Left lung (tissue), 14 donors: ENCODE data around the gene RNF187. TPM values are rescaled to one million over a fixed set of nuclear protein-coding genes. Genes with fewer than 3 reads are reported as not detected.

Source experiments
- ATAC-seq: fragments of 200-7000 bp; cut with Tn5 transposase; one replicate; pipeline ENCODE4 v1.9.1; 2020; ENCODE audit warnings: moderate library complexity
- DNase-seq, 4 donors: peaks; one replicate each; pipeline ENCODE4 v3.0.0-alpha.2; 2013 to 2020
- H3K27ac ChIP-seq, 2 donors: fragments of 200-600 bp; sonication (generic) in 1 of 2; one replicate each; pipeline versions ENCODE4 v1.5.0 to v1.8.0; 2020 to 2021
- H3K27me3 ChIP-seq, 2 donors: fragments of 200-600 bp; sonication (generic) in 1 of 2; one replicate each; pipeline versions ENCODE4 v1.5.0 to v1.8.0; 2020 to 2021
- H3K36me3 ChIP-seq, 2 donors: fragments of 200-600 bp; sonication (generic) in 1 of 2; one replicate each; pipeline versions ENCODE4 v1.5.0 to v1.8.0; 2020 to 2021
- H3K4me1 ChIP-seq, 2 donors: fragments of 200-600 bp; one replicate each; pipeline ENCODE4 v1.8.0; 2021
- H3K4me3 ChIP-seq, 2 donors: fragments of 200-600 bp; sonication (generic) in 1 of 2; one replicate each; pipeline versions ENCODE4 v1.5.0 to v1.8.0; 2020 to 2021; ENCODE audit warnings: mild to moderate bottlenecking in 1 of 2
- H3K9me3 ChIP-seq, 2 donors: fragments of 200-600 bp; sonication (generic) in 1 of 2; one replicate each; pipeline versions ENCODE4 v1.5.0 to v1.8.0; 2020 to 2021
- intact Hi-C, 2 donors: fragments of 100-400 bp; cut with DNase I; formaldehyde crosslinking; loops; one replicate each; pipeline versions ENCODE4 v1.11.2 to v1.14.2; 2022
- long read RNA-seq, 12 donors: library from polyadenylated mRNA in 2 of 12; unstranded in 2 of 12; transcript quantifications; one replicate each; pipeline ENCODE4 v2.0.0 and lab custom pipeline, GENCODE V29; 2019 to 2026
- polyA plus RNA-seq, 6 donors: library from polyadenylated mRNA; unstranded; fragments of 120-200 nt; gene quantifications; one replicate each; pipeline ENCODE4 v1.2.1, GENCODE V29; 2013; ENCODE audit not compliant: insufficient read length in 6 of 6
- total RNA-seq, 2 donors: library from RNA; stranded (reverse); fragmentation: NEBNext Ultra II Directional; extraction: Animal tissue kit (Norgen Biotek cat#: 25700); gene quantifications; one replicate each; pipeline ENCODE4 v1.2.1, GENCODE V29; 2021
- TF ChIP-seq, protein P1 (sequence below), 2 donors: fragments of 200-600 bp; sonication (generic) in 1 of 2; IDR thresholded peaks; one replicate each; pipeline versions ENCODE4 v1.5.0 to v1.8.0; 2021; ENCODE audit warnings: antibody characterized with exemption in 2 of 2
- donor health status: DM: no; HTN: yes; CAD: no.
- donor health status: DM: no; HTN: no; CAD: no.

The RNF187 gene
- total RNA-seq (100 to 1,000 TPM in 1 of 2 donors, 10 to 100 TPM in 1; 84.5 to 103 TPM), polyA plus RNA-seq (10 to 100 TPM; 60.2 to 79.7 (median 72.5) TPM)
- long read RNA-seq, donor 1, transcript RNF187-201 (4 exons, 3,017 nt), result major isoform, 45 of 45 reads
- long read RNA-seq, donor 1, partial matches to known transcripts, result 0 of 45 reads
- long read RNA-seq, donor 1, other reads (novel, unspliced or antisense), result 0 of 45 reads
- long read RNA-seq, donor 2, transcript RNF187-201 (4 exons, 3,017 nt), result major isoform, 29 of 34 reads
- long read RNA-seq, donor 2, partial matches to known transcripts, result 5 of 34 reads
- long read RNA-seq, donor 2, other reads (novel, unspliced or antisense), result 0 of 34 reads
- long read RNA-seq, donor 3, transcript RNF187-201 (4 exons, 3,017 nt), result major isoform, 60 of 67 reads
- long read RNA-seq, donor 3, partial matches to known transcripts, result 0 of 67 reads
- long read RNA-seq, donor 3, other reads (novel, unspliced or antisense), result 7 of 67 reads
- long read RNA-seq, donor 4, transcript RNF187-201 (4 exons, 3,017 nt), result major isoform, 7 of 10 reads
- long read RNA-seq, donor 4, partial matches to known transcripts, result 0 of 10 reads
- long read RNA-seq, donor 4, other reads (novel, unspliced or antisense), result 3 of 10 reads
- long read RNA-seq, donor 5, transcript RNF187-201 (4 exons, 3,017 nt), result major isoform, 20 of 20 reads
- long read RNA-seq, donor 5, partial matches to known transcripts, result 0 of 20 reads
- long read RNA-seq, donor 5, other reads (novel, unspliced or antisense), result 0 of 20 reads
- long read RNA-seq, donor 6, transcript RNF187-201 (4 exons, 3,017 nt), result major isoform, 46 of 51 reads
- long read RNA-seq, donor 6, partial matches to known transcripts, result 5 of 51 reads
- long read RNA-seq, donor 6, other reads (novel, unspliced or antisense), result 0 of 51 reads
- long read RNA-seq, donor 7, transcript RNF187-201 (4 exons, 3,017 nt), result major isoform, 15 of 20 reads
- long read RNA-seq, donor 7, partial matches to known transcripts, result 0 of 20 reads
- long read RNA-seq, donor 7, other reads (novel, unspliced or antisense), result 5 of 20 reads
- long read RNA-seq, donor 8, transcript RNF187-201 (4 exons, 3,017 nt), result major isoform, 26 of 32 reads
- long read RNA-seq, donor 8, partial matches to known transcripts, result 6 of 32 reads
- long read RNA-seq, donor 8, other reads (novel, unspliced or antisense), result 0 of 32 reads
- long read RNA-seq, donor 9, result 0 reads
- long read RNA-seq, donor 10, transcript RNF187-201 (4 exons, 3,017 nt), result major isoform, 29 of 34 reads
- long read RNA-seq, donor 10, partial matches to known transcripts, result 1 of 34 reads
- long read RNA-seq, donor 10, other reads (novel, unspliced or antisense), result 4 of 34 reads
- long read RNA-seq, donor 11, transcript RNF187-201 (4 exons, 3,017 nt), result major isoform, 115 of 146 reads
- long read RNA-seq, donor 11, partial matches to known transcripts, result 31 of 146 reads
- long read RNA-seq, donor 11, other reads (novel, unspliced or antisense), result 0 of 146 reads
- long read RNA-seq, donor 12, transcript RNF187-201 (4 exons, 3,017 nt), result major isoform, 21 of 21 reads
- long read RNA-seq, donor 12, partial matches to known transcripts, result 0 of 21 reads
- long read RNA-seq, donor 12, other reads (novel, unspliced or antisense), result 0 of 21 reads

DNA sequence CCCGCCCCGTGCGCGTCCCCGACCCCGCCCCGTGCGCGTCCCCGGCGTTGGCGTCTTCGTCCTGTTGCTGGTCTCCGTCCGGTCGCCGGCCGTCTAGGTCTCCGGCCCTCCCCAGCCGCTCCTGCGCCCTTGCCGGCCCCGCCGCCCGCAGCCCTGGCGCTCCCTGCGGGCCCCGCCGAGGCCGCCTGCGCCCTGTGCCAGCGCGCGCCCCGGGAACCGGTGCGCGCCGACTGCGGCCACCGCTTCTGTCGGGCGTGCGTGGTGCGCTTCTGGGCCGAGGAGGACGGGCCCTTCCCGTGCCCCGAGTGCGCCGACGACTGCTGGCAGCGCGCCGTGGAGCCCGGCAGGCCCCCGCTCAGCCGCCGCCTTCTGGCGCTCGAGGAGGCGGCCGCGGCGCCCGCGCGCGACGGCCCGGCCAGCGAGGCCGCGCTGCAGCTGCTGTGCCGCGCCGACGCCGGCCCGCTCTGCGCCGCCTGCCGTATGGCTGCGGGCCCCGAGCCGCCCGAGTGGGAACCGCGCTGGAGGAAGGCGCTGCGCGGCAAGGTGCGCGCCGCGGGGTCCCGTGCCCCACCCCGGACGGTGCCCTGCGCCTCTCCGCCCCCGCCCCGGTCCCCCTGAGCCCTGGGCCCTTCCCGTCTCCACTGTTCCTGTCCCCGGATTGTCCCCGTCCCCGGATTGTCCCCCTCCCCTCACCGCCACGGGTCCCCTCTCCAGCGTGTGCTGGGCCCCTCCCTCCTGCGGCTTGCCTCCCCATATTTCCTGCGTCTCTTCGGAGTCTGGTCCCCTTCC, at the start of gene RNF187:
TSS of gene RNF187 (plus strand) at position 47 of the 789 bp plus-strand sequence.
- intact Hi-C loops, result no loop called here

DNA sequence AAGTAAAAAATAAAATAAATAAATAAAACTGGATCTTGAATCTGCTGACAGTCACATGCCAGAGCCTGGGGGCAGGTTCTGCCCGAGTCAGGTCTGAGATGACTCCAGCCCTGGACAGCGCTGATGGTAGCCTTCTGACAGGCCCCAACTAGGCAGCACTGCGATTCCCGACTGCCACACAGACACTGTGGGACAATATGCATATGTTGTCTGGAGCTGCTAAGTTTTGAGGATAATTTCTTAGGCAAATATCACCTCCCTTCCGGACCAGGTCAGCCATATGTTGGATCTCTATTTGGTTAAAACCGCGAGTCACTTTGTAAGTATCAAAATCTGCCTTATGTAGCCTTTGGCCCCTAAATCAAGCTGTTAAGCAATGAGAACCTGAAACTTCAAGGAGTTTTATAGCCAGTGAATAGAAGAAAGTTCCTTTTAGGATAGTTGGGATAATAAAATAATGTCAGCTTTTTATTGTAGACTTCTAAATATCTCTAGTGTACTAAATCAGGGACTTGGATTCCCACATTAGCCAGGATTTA, 49.7 kb upstream of the RNF187 start:
- Histone ChIP-seq H3K4me3 (no peak overlapping the region), H3K9me3 (no peaks in the 10 kb centered on the region), H3K27me3 (peaks cover 0 to 80% of the 10 kb centered on the region in 2 donors), H3K36me3 (no peaks in the 10 kb centered on the region), H3K4me1 (no peaks in the 10 kb centered on the region), H3K27ac (no peak overlapping the region)
- intact Hi-C loops, result no loop called here
- TF ChIP-seq, protein P1, sequence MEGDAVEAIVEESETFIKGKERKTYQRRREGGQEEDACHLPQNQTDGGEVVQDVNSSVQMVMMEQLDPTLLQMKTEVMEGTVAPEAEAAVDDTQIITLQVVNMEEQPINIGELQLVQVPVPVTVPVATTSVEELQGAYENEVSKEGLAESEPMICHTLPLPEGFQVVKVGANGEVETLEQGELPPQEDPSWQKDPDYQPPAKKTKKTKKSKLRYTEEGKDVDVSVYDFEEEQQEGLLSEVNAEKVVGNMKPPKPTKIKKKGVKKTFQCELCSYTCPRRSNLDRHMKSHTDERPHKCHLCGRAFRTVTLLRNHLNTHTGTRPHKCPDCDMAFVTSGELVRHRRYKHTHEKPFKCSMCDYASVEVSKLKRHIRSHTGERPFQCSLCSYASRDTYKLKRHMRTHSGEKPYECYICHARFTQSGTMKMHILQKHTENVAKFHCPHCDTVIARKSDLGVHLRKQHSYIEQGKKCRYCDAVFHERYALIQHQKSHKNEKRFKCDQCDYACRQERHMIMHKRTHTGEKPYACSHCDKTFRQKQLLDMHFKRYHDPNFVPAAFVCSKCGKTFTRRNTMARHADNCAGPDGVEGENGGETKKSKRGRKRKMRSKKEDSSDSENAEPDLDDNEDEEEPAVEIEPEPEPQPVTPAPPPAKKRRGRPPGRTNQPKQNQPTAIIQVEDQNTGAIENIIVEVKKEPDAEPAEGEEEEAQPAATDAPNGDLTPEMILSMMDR (IDR thresholded peaks at IDR 0.05), result no peak
- ATAC-seq (no peak), DNase-seq (no peak)

More for the DNA sequence above, at the start of gene RNF187:
- no peaks in the 10 kb centered on the region for H3K9me3 ChIP-seq
- peak within 1 kb of the TSS; percentile 68 to 75 for H3K4me3 ChIP-seq
- H3K27me3 ChIP-seq, result no peaks in the 10 kb centered on the region
- H3K4me1 ChIP-seq, result peaks cover 6 to 35% of the 10 kb centered on the region in 2 donors
- peak in 3 of 4 donors; percentile 42 to 98 (median 91) for DNase-seq
- TF ChIP-seq, protein P1 (IDR thresholded peaks at IDR 0.05), result no peak
- H3K27ac ChIP-seq, result peak within 1 kb of the TSS; percentile 99 to 100
- ATAC-seq, result peak; percentile 96
- peaks cover 0 to 26% of the 10 kb centered on the region in 2 donors for H3K36me3 ChIP-seq

DNA sequence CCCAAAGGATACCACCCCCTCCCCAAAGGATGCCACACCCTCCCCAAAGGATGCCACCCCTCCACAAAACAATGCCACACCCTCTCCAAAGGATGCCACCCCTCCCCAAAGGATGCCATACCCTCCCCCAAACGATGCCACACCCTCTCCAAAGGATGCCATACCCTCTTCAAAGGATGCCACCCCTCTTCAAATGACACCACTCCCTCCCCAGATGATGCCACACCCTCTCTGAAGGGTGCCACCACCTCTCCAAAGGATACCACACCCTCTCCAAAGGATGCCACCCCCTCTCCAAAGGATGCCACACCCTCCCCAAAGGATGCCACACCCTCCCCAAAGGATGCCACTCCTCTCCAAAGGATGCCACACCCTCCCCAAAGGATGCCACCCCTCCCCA, 48.9 kb upstream of the RNF187 start:
- peaks cover 0 to 85% of the 10 kb centered on the region in 2 donors for H3K27me3 ChIP-seq
- ATAC-seq, result no peak

More for the DNA sequence above, 48.9 kb upstream of the RNF187 start:
- no peak overlapping the region for H3K4me3 ChIP-seq
- intact Hi-C loops, result no loop called here
- TF ChIP-seq, protein P1 (IDR thresholded peaks at IDR 0.05), result no peak
- H3K4me1 ChIP-seq, result no peaks in the 10 kb centered on the region
- H3K27ac ChIP-seq, result no peak overlapping the region
- no peaks in the 10 kb centered on the region for H3K36me3 ChIP-seq
- DNase-seq, result no peak
- no peaks in the 10 kb centered on the region for H3K9me3 ChIP-seq
